Activated CD8-positive, alpha-beta T cell treated with anti-CD3 and anti-CD28 coated beads for 36 hours (primary cell): ENCODE data around the gene TFEB. TPM values are rescaled to one million over a fixed set of nuclear protein-coding genes. Genes with fewer than 3 reads are reported as not detected.

Source experiments
- ATAC-seq: fragments of 200-7000 bp; cut with Tn5 transposase; one replicate; pipeline ENCODE4 v1.10.0; 2021; ENCODE audit warnings: mild to moderate bottlenecking, moderate library complexity
- CTCF ChIA-PET: fragments of 350-600 bp; sonication (Branson Sonifier 250); formaldehyde crosslinking; loops from one replicate; lab custom pipeline; 2021; ENCODE audit warnings: antibody characterized with exemption; lab: Charles Lee
- POLR2A ChIA-PET: fragments of 350-600 bp; sonication (Branson Sonifier 250); formaldehyde crosslinking; loops from one replicate; lab custom pipeline; 2021; ENCODE audit warnings: antibody characterized with exemption; lab: Charles Lee
- DNase-seq: peaks from one replicate; pipeline ENCODE4 v3.0.0-alpha.2; 2020
- H3K27ac Mint-ChIP-seq: one replicate; pipeline ENCODE4 v1.8.0; 2021; ENCODE audit warnings: mild to moderate bottlenecking, mixed read lengths
- H3K27me3 Mint-ChIP-seq: one replicate; pipeline ENCODE4 v1.8.0; 2021; ENCODE audit warnings: mixed read lengths
- H3K36me3 Mint-ChIP-seq: one replicate; pipeline ENCODE4 v1.8.0; 2021; ENCODE audit warnings: low read depth, mixed read lengths
- H3K4me1 Mint-ChIP-seq: one replicate; pipeline ENCODE4 v1.8.0; 2021; ENCODE audit warnings: low read depth, mixed read lengths
- H3K4me3 Mint-ChIP-seq: one replicate; pipeline ENCODE4 v1.8.0; 2021; ENCODE audit warnings: mild to moderate bottlenecking, moderate library complexity, mixed read lengths
- H3K9me3 Mint-ChIP-seq: one replicate; pipeline ENCODE4 v1.8.0; 2021; ENCODE audit warnings: mixed read lengths
- intact Hi-C: fragments of 100-400 bp; cut with micrococcal nuclease; formaldehyde crosslinking; loops from one replicate; pipeline ENCODE4 v1.10.0; 2022
- total RNA-seq, 2 experiments: library from RNA; stranded (reverse); gene quantifications; one replicate each; pipeline ENCODE4 v1.2.3, GENCODE V29; 2021
- TF ChIP-seq, protein P1 (sequence below): fragments of 200-600 bp; IDR thresholded peaks from one replicate; pipeline ENCODE4 v1.8.0; 2022; ENCODE audit warnings: antibody characterized with exemption, mild to moderate bottlenecking

TFEB gene
- total RNA-seq, 2 experiments from 2014 or later, result 14.6 to 15.9 TPM

DNA sequence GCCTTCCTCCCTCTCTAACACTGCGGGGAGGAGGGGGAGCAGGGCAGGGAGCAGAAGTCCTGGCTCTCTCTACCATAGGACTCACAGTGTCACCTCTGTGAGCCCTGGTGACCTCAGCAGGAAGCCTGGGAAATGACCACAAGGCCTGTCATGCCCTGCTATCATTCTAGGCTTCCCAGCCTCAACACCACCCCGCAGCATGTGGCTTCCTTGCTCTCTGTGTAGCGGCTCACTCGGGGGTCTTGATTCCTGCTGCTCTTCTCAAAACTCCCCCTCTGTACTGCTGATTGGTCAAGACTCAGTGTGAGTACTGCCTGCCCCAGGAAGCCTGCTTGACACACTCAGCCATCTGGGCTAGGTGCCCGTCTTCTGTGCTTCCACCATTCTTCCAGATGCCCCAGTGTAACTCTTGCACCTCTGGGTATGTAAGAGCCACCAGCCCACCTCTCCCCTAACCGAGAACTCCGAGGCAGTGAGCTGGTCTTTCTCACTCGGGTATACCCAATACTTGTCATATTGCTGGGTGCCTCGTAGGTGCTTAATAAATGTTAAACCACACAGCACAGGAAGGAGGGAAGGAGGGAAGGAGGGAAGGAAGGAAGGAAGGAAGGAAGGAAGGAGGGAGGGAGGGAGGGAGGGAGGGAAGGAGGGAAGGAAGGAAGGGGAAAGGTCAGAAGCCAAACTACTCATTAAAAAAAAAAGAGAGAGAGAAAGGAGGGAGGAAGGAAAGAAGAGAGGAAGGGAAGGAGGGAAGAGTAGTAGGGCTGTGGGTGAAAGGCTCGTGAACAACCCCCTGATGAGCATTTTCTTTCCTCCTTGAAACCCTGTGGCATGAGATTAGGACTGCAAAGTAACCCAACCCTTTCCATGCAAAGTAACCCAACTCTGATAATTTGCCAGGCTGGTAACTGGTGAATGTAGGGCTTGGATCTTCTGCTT, 92.2 kb downstream of the TFEB start:
- DNase-seq, result no peak
- no peak overlapping the region for H3K4me3 Mint-ChIP-seq
- H3K4me1 Mint-ChIP-seq, result no peaks in the 10 kb centered on the region
- POLR2A ChIA-PET, result no interaction called here
- H3K27ac Mint-ChIP-seq, result no peak overlapping the region
- CTCF ChIA-PET, result no interaction called here
- H3K36me3 Mint-ChIP-seq, result no peaks in the 10 kb centered on the region
- ATAC-seq, result no peak
- peaks cover 22% of the 10 kb centered on the region for H3K27me3 Mint-ChIP-seq
- H3K9me3 Mint-ChIP-seq, result no peaks in the 10 kb centered on the region
- TF ChIP-seq, protein P1, sequence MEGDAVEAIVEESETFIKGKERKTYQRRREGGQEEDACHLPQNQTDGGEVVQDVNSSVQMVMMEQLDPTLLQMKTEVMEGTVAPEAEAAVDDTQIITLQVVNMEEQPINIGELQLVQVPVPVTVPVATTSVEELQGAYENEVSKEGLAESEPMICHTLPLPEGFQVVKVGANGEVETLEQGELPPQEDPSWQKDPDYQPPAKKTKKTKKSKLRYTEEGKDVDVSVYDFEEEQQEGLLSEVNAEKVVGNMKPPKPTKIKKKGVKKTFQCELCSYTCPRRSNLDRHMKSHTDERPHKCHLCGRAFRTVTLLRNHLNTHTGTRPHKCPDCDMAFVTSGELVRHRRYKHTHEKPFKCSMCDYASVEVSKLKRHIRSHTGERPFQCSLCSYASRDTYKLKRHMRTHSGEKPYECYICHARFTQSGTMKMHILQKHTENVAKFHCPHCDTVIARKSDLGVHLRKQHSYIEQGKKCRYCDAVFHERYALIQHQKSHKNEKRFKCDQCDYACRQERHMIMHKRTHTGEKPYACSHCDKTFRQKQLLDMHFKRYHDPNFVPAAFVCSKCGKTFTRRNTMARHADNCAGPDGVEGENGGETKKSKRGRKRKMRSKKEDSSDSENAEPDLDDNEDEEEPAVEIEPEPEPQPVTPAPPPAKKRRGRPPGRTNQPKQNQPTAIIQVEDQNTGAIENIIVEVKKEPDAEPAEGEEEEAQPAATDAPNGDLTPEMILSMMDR, result no peak
- intact Hi-C loops, result no loop called here

DNA sequence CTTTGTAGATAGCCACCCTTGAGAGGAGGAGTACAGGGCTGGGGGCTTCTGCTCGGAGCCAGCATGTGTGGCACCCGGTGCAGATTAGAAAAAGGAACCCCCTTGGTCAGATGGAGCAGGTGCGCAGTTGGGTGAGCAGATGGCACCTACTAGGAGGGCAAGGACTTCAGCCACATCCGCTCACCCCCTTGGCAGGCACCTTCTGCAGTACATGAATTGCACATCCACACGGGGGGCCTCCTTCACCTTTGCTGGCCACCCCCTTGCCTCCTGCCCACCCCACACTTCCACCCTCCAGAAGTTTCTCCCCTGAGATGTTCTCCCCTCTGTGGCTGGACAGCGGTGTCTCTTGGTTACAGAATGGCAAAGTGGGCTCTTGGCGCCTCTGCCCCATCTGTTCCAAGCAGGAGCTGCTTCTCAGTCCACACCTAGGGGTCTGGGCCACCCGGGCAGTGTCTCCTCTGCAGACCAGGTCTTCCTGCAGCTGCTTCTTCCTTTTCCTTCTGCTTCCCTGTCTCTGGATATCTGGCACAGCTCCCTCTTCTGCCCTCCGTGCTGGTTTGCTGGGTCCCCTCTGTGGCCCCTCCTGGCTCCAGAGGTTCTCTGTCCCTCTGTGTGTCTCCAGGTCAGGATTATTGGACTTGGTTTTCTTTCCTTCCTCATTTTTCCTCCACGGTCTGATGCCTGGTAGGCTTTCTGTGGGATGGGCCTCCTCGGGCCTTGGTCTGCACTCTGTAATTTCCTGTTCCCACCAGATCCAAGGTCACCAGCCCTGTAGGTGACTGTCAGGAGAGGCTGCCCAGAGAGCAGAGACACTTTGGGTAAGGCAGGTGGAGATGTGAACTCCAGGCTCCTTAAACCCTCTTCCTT, 93.1 kb downstream of the TFEB start:
- ATAC-seq (no peak), DNase-seq (no peak)
- H3K27me3 Mint-ChIP-seq, result peaks cover 29% of the 10 kb centered on the region
- POLR2A ChIA-PET, result no interaction called here
- H3K4me1 Mint-ChIP-seq, result peaks cover 4% of the 10 kb centered on the region
- no peak overlapping the region for H3K4me3 Mint-ChIP-seq
- no peak overlapping the region for H3K27ac Mint-ChIP-seq
- H3K9me3 Mint-ChIP-seq, result no peaks in the 10 kb centered on the region
- CTCF ChIA-PET, result no interaction called here
- intact Hi-C loops, result no loop called here
- H3K36me3 Mint-ChIP-seq, result no peaks in the 10 kb centered on the region
- TF ChIP-seq, protein P1, result no peak

DNA sequence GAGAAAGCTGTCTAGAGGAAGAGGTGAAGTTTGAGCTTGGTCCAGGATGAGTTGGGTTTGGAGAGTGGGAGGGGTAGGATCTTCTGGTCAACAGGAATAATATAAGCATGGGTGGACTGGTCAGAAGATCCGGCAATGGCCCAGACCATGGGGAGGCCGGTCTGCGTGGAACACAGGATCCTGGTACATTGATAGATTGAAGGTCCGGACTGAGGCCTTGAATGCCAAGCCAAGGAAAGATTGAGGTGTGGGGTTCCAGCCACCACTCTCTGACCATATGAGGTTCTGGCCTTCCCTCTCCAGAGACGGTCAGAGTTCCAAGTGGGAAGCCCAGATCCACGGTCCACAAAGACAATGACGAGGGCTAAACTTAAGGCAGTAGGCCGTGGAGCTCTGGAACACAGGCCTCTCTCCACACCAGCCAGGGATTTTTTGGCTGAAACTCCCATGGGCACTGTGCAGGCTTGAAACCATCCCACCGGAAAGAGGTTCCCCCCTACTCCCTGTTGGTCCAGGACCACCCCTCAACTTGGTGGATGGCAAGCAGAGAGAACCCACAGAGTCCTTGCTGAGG, 94.0 kb downstream of the TFEB start:
- H3K27ac Mint-ChIP-seq, result no peak overlapping the region
- intact Hi-C loops, result no loop called here
- no peak for ATAC-seq
- peaks cover 4% of the 10 kb centered on the region for H3K4me1 Mint-ChIP-seq
- peaks cover 30% of the 10 kb centered on the region for H3K27me3 Mint-ChIP-seq
- no peak overlapping the region for H3K4me3 Mint-ChIP-seq
- ChIA-PET POLR2A (no interaction called here), CTCF (no interaction called here)
- TF ChIP-seq, protein P1, result no peak
- H3K9me3 Mint-ChIP-seq, result no peaks in the 10 kb centered on the region
- H3K36me3 Mint-ChIP-seq, result no peaks in the 10 kb centered on the region
- no peak for DNase-seq

DNA sequence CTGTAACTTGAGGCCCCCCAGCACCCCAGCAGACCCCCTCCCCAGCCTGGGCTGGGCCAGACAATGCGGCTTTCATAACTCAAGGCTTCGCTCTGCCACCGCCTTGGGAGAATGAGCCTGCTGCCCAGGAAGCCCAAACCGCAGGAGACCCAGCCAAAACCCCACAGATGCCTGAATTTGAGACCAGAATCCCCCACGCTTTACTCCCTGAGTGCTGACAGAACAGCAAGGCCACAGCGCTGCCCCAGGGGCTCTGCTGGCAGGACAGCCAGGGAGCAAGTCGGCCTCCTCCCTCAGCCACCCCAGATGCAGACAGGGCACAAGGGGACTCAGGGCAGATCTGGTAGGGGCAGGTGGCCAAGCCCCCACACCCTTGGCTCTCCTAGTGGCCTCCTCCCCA, 95.0 kb downstream of the TFEB start:
- ChIA-PET CTCF (no interaction called here), POLR2A (no interaction called here)
- ATAC-seq (no peak), DNase-seq (no peak)
- Mint-ChIP-seq H3K4me3 (no peak overlapping the region), H3K36me3 (no peaks in the 10 kb centered on the region), H3K27ac (no peak overlapping the region), H3K9me3 (no peaks in the 10 kb centered on the region), H3K4me1 (peaks cover 4% of the 10 kb centered on the region), H3K27me3 (peaks cover 31% of the 10 kb centered on the region)
- TF ChIP-seq, protein P1, result no peak
- intact Hi-C loops, result no loop called here
